Measurements from ENCODE around the gene KCNE4.

GRCh38 chr2:223050188-223050587 is 1.8 kb upstream of the KCNE4 start:
- no peak for TF ChIP-seq CTCF (IDR thresholded peaks at IDR 0.05; ENCODE audit: low read depth, low read length)
- TF ChIP-seq POLR2A (IDR thresholded peaks at IDR 0.05; ENCODE audit: extremely low read depth, insufficient read length): no peak
- TF ChIP-seq MAX (IDR thresholded peaks at IDR 0.05; ENCODE audit: low read depth, low read length): no peak
- TF ChIP-seq MYC (IDR thresholded peaks at IDR 0.05; ENCODE audit: low read depth, low read length): no peak

Data from NB4 (cell line).